Measurements from ENCODE around the gene SOCS4. TPM values are rescaled to one million over a fixed set of nuclear protein-coding genes. Genes with fewer than 3 reads are reported as not detected.
A peak's percentile ranks its signal among the peaks of the same experiment; 100 is the strongest.

The SOCS4 gene
- total and polyA plus RNA-seq, 2 of the 13 experiments (the other 11 are each of a cell fraction or from before 2014, with no cell fraction given), result 4.0 to 10.0 TPM

DNA sequence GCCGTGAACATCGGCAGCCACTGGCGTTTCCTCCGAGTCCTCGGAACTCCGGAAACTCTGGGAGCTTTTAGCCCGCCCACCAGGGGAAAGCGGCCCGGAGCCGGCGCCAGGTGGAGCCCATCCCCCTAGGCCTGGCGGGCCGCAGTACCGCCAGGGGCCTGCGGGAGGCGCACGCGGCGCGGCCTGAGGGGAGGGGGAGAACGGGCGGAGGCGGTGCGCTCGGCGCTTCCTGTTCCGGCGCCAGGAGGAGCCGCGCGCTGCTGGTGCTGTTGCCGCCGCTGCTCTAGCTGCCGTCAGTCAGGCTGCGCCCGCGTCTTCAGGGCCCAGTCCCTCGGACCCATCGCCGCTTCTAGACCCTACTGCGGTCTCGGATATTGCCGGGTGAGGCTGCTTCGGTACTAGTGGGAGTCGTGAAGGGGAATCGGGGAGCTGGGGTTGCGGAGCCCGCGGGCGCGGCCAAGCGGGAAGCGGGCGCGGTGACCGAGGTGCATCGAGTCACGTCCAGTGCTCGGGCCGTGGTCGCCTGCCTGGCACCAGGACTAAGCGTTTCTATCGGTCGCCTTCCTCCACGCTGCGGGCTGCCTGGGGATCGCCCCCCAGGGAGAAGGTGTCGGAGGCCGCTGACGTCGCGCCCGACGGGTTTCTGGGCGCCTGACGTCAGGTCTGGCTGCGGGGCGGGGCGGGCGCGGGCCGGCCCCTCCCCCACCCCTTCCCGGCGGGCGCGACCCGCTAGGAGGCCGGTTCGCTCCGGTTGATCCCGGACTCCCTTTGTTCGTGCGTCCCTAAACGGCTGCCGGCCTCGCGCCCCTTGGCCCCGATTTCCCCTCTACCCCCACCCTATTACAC lies 24.6 kb downstream of the SOCS4 start, which contains the start of gene MAPK1IP1L (continued):
- TF ChIP-seq, protein P1, sequence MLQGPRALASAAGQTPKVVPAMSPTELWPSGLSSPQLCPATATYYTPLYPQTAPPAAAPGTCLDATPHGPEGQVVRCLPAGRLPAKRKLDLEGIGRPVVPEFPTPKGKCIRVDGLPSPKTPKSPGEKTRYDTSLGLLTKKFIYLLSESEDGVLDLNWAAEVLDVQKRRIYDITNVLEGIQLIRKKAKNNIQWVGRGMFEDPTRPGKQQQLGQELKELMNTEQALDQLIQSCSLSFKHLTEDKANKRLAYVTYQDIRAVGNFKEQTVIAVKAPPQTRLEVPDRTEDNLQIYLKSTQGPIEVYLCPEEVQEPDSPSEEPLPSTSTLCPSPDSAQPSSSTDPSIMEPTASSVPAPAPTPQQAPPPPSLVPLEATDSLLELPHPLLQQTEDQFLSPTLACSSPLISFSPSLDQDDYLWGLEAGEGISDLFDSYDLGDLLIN (CRISPR knock-in tag; IDR thresholded peaks at IDR 0.05; ENCODE audit: borderline replicate concordance), result 0 out of 2 replicates have a peak, but pooled peaks have one; percentile 43
- peak; percentile 8 for TF ChIP-seq MEIS2 (CRISPR knock-in tag; IDR thresholded peaks at IDR 0.05)
- peak; percentile 95 for TF ChIP-seq FOXC1 (CRISPR knock-in tag; IDR thresholded peaks at IDR 0.05; ENCODE audit: borderline replicate concordance)
- TF ChIP-seq ZSCAN30 (CRISPR knock-in tag; IDR thresholded peaks at IDR 0.05), result 0 out of 2 replicates have a peak, but pooled peaks have one; percentile 73
- peak; percentile 94 for TF ChIP-seq ZFP82 (CRISPR knock-in tag; IDR thresholded peaks at IDR 0.05; ENCODE audit: borderline replicate concordance)
- TF ChIP-seq, protein P2, sequence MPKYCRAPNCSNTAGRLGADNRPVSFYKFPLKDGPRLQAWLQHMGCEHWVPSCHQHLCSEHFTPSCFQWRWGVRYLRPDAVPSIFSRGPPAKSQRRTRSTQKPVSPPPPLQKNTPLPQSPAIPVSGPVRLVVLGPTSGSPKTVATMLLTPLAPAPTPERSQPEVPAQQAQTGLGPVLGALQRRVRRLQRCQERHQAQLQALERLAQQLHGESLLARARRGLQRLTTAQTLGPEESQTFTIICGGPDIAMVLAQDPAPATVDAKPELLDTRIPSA (CRISPR knock-in tag; IDR thresholded peaks at IDR 0.05; ENCODE audit: borderline replicate concordance), result peak; percentile 95; the same call in 1 of the 2 replicates
- TF ChIP-seq ZMYM3 (CRISPR knock-in tag; IDR thresholded peaks at IDR 0.05), result peak; percentile 65
- peak; percentile 70; the same call in 1 of the 2 replicates for TF ChIP-seq ZSCAN21 (CRISPR knock-in tag; IDR thresholded peaks at IDR 0.05; ENCODE audit: borderline replicate concordance)
- TF ChIP-seq ZSCAN31 (CRISPR knock-in tag; IDR thresholded peaks at IDR 0.05; ENCODE audit: low read depth), result peak; percentile 78
- peak; percentile 67; the same call in 1 of the 2 replicates for TF ChIP-seq SIN3A (IDR thresholded peaks at IDR 0.05; ENCODE audit: borderline replicate concordance, low read depth, low read length)
- 0 out of 2 replicates have a peak, but pooled peaks have one; percentile 65 for TF ChIP-seq ZNF296 (CRISPR knock-in tag; conservative IDR thresholded peaks at IDR 0.05)
- TF ChIP-seq ZNF12 (CRISPR knock-in tag; IDR thresholded peaks at IDR 0.05), result peak; percentile 36
- TF ChIP-seq TBP (CRISPR knock-in tag; IDR thresholded peaks at IDR 0.05), result peak; percentile 77; the same call in 1 of the 2 replicates
- TF ChIP-seq RXRB (CRISPR knock-in tag; IDR thresholded peaks at IDR 0.05; ENCODE audit: borderline replicate concordance), result peak; percentile 67
- TF ChIP-seq ZNF772 (CRISPR knock-in tag; IDR thresholded peaks at IDR 0.05), result peak; percentile 89
- TF ChIP-seq ZNF670 (CRISPR knock-in tag; IDR thresholded peaks at IDR 0.05; ENCODE audit: borderline replicate concordance), result peak; percentile 37; the same call in 1 of the 2 replicates
- no peak for TF ChIP-seq ZNF136 (CRISPR knock-in tag; IDR thresholded peaks at IDR 0.05; ENCODE audit: low read depth)
- TF ChIP-seq RXRA (CRISPR knock-in tag; IDR thresholded peaks at IDR 0.05), result peak; percentile 63; the same call in 1 of the 2 replicates
- TF ChIP-seq, protein P3, sequence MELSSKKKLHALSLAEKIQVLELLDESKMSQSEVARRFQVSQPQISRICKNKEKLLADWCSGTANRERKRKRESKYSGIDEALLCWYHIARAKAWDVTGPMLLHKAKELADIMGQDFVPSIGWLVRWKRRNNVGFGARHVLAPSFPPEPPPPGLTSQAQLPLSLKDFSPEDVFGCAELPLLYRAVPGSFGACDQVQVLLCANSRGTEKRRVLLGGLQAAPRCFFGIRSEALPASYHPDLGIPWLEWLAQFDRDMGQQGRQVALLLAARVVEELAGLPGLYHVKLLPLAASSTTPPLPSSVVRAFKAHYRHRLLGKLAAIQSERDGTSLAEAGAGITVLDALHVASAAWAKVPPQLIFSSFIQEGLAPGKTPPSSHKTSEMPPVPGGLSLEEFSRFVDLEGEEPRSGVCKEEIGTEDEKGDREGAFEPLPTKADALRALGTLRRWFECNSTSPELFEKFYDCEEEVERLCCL (CRISPR knock-in tag; IDR thresholded peaks at IDR 0.05; ENCODE audit: borderline replicate concordance), result no peak
- peak; percentile 89 for TF ChIP-seq HDAC1 (CRISPR knock-in tag; IDR thresholded peaks at IDR 0.05)
- TF ChIP-seq SP2 (CRISPR knock-in tag; IDR thresholded peaks at IDR 0.05), result peak; percentile 78
- peak; percentile 94 for TF ChIP-seq ZBTB21 (CRISPR knock-in tag; IDR thresholded peaks at IDR 0.05)
- TF ChIP-seq AKAP8 (CRISPR knock-in tag; IDR thresholded peaks at IDR 0.05), result peak; percentile 73
- peak; percentile 87 for TF ChIP-seq GABPA (IDR thresholded peaks at IDR 0.05; ENCODE audit: low read depth, low read length)
- peak; percentile 81 for TF ChIP-seq GABPA (CRISPR knock-in tag; IDR thresholded peaks at IDR 0.05; ENCODE audit: low read depth)
- TF ChIP-seq PHF21A (CRISPR knock-in tag; IDR thresholded peaks at IDR 0.05), result peak; percentile 87
- TF ChIP-seq ZSCAN9 (CRISPR knock-in tag; IDR thresholded peaks at IDR 0.05; ENCODE audit: borderline replicate concordance), result no peak; the same call in 1 of the 2 replicates
- TF ChIP-seq U2AF1 (optimal IDR thresholded peaks at IDR 0.05; ENCODE audit: low read depth, low read length), result peak; percentile 70
- TF ChIP-seq ELF3 (CRISPR knock-in tag; IDR thresholded peaks at IDR 0.05), result peak; percentile 91
